Kidney capillary endothelial cell (primary cell): ENCODE results near the gene CIP2A.

Experiments
- DNase-seq: peaks from one replicate; pipeline ENCODE4 v3.0.0-alpha.2; 2018; ENCODE audit warnings: low spot score

Gene CIP2A

DNA sequence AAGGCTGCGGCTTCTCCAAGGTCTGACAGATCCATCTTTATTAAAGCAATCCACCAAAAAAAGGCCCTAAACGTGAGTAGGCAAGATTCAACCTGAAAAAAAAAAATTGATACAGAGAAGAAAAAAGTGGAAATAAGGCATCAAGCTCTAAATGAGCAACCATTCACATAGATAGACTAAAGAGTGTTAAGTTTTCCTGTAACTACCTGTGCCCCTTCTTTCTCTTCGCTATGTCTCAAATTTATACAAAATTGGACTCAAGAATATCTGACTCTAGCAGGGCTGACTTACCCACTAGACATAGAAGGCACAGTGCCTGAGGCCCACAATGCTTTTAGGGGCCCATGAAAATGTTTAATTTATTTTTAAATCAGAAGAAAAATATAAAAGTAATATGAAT, 78.7 kb downstream of the CIP2A start, which contains the start of gene MYH15:
Gene MYH15, minus strand, starts transcription at position 101 of the 400 bp plus-strand sequence. Its CDS starts 66 bp downstream, at position 35.
- no peak for DNase-seq

DNA sequence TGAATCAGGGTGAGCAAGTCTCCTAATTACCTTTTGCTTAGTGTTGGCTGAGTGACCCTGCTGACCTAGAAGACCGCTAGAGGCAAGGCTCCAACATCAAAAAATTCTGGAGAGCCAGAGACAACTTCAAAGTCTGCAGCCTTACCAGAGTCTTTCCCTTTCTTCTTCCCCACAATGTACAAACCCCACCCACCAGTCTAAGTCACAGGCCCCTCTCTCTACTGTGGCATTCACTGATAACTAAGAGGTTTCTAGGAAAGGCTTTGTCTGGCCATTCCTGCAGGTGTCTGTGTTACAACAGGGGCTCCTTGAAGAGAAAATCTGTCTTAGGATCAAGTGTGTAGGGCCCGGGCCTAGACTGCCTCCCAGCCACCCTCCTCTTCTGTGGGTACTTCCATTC, 79.4 kb downstream of the CIP2A start:
- DNase-seq: no peak

DNA sequence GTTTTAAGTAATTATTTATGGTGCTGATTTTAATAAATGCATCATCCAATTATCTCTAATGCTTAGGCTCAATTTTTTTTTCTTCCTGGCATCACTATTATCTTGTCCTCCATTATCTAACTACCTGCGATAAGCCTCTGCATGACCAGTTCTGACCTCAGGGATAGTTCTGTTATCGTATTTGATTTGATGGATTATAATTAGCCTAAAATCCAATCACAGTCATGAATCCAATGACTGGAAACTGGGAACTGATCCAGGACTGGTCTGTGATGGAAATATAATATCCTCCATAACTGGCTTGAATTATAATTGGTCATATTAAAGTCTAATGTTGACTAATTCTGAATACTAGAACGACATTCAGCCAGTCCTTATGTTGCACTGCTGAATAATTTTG, 80.0 kb downstream of the CIP2A start:
- no peak for DNase-seq

DNA sequence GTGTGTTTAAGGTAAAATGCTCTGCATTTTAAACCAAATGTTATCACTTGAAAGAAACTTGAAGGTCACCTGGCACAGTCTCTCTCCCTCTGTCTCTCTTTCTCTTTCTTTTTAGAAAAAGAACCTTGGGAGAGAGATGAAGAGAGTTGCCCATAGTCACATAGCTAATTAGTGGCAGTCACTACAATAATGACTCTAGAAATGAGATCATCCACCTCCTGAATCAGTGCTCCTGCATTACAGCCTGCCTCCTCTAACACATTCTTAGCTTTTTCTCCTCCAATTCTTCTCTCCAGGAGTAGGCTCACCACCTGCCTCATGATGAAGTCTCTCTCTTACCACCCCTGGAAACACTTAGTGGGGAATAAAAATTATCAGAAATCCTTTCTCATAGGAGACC, 81.3 kb downstream of the CIP2A start:
- DNase-seq: no peak

DNA sequence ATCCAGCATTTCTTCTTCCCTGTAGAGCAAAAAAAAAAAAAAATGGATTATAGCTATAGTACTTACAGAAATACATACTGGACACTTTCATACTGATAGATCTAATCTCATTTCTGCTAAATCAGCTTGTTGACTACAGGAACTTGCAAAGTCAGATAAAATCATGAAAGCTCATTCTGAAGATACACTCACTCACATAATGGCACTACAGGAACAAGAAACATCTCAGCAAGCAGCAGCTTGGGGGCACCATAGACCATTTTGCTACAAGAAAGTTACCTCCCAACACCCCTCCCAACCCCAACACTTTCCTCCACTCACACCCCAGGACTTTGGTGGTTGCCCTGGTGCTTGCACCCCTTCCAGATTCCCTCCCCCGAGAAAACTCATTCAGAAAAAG, 83.4 kb downstream of the CIP2A start:
- DNase-seq: no peak

DNA sequence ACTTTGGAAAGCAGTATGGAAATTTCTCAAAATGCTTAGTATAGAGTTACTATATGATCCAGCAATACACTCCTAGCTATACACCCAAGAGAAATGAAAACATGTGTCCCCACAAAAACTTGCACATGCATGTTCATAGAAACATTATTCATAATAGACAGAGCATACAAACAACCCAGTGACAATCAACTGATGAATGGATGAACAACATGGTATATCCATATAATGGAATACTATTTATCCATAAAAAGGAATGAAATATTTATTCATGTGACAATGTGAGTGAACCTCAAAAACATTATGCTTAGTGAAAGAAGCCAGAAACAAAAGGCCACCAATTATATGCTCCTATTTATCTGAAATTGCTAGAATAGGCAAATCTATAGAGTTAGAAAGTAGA, 85.5 kb downstream of the CIP2A start:
- no peak for DNase-seq

DNA sequence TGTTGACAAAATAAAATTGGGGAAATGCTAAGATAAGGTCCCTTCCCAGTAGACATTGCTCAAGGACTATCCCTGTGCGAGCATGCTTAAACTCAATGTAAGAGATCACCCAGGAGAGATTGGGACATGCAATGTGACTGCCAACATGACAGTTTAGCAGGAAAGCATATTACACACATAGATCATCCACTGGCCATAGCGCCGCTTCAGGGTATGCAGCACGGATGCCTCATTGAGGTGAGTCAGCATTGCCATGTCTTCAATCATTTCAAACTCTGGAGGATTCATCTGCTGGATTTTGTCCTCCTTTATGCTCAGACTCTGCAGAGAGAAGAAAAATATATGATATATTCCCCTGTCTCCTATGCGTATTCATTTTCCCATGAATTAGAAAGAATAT, 87.7 kb downstream of the CIP2A start:
- DNase-seq: no peak

DNA sequence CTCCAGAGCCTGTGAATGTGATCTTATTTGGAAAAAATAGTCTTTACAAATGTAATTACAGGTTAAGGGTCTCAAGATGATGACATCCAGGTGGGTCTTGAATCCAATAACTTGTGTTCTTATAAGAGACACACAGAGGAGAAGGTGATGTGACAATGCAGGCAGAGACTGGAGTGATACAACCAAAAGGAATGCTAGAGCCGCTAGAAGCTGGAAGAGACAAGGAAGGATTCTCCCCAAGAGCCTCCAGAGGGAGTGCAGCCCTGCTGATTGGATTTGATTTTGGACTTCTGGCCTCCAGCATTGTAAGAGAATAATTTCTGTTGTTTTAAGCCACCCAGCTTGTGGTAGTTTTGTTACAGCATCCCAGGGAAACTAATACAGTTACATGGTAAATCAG, 88.5 kb downstream of the CIP2A start:
- no peak for DNase-seq
